Hepatocyte (in vitro differentiated cells): ENCODE results near the gene VPS8. TPM values are rescaled to one million over a fixed set of nuclear protein-coding genes. Genes with fewer than 3 reads are reported as not detected.
A peak's percentile ranks its signal among the peaks of the same experiment; 100 is the strongest.

Experiments
- DNase-seq: peaks from one replicate; pipeline ENCODE4 v3.0.0-alpha.2; 2016; ENCODE audit warnings: low spot score
- H2AFZ ChIP-seq: fragments of 200-600 bp; sonication (generic); 2 replicates; pipeline ENCODE4 v1.6.0; 2016; ENCODE audit warnings: antibody characterized with exemption, mild to moderate bottlenecking
- H3K27ac ChIP-seq: fragments of 200-600 bp; sonication (generic); 2 replicates; pipeline ENCODE4 v1.5.1; 2016; ENCODE audit warnings: mild to moderate bottlenecking
- H3K27me3 ChIP-seq: fragments of 200-600 bp; sonication (generic); 2 replicates; pipeline ENCODE4 v1.6.1; 2016
- H3K36me3 ChIP-seq: fragments of 200-600 bp; sonication (generic); replicated peaks from 2 replicates; pipeline ENCODE4 v1.5.1; 2016; ENCODE audit warnings: low read depth; ENCODE audit not compliant: insufficient read depth
- H3K4me1 ChIP-seq: fragments of 200-600 bp; sonication (generic); 2 replicates; pipeline ENCODE4 v1.5.1; 2016; ENCODE audit warnings: mild to moderate bottlenecking, moderate library complexity; ENCODE audit not compliant: insufficient read depth
- H3K4me2 ChIP-seq: fragments of 200-600 bp; sonication (generic); 2 replicates; pipeline ENCODE4 v1.6.0; 2016
- H3K4me3 ChIP-seq: fragments of 200-600 bp; sonication (generic); 2 replicates; pipeline ENCODE4 v1.5.1; 2016; ENCODE audit warnings: mild to moderate bottlenecking
- H3K79me2 ChIP-seq: fragments of 200-600 bp; sonication (generic); 2 replicates; pipeline ENCODE4 v1.6.0; 2017; ENCODE audit warnings: mild to moderate bottlenecking
- H3K9me2 ChIP-seq: fragments of 200-600 bp; sonication (generic); replicated peaks from 2 replicates; pipeline ENCODE4 v1.6.0; 2017; ENCODE audit warnings: mild to moderate bottlenecking; ENCODE audit not compliant: insufficient read depth
- H3K9me3 ChIP-seq: fragments of 200-600 bp; sonication (generic); 2 replicates; pipeline ENCODE4 v1.5.1; 2016; ENCODE audit warnings: low read depth, mild to moderate bottlenecking
- H4K20me1 ChIP-seq: fragments of 200-600 bp; sonication (generic); 2 replicates; pipeline ENCODE4 v1.6.0; 2016; ENCODE audit warnings: mild to moderate bottlenecking; ENCODE audit not compliant: insufficient read depth, poor library complexity, severe bottlenecking
- EZH2 ChIP-seq: fragments of 200-600 bp; sonication (generic); IDR thresholded peaks from 2 replicates; pipeline ENCODE4 v1.6.1; 2016; ENCODE audit warnings: antibody characterized with exemption, mild to moderate bottlenecking, borderline replicate concordance
- EZH2phosphoT487 ChIP-seq: fragments of 200-600 bp; sonication (generic); IDR thresholded peaks from one replicate; pipeline ENCODE4 v1.6.1; 2018; ENCODE audit warnings: antibody characterized with exemption, mild to moderate bottlenecking, low read depth, moderate library complexity; ENCODE audit not compliant: unreplicated experiment, severe bottlenecking
- WGBS: methylation state at CpG from one replicate; pipeline ENCODE4 v1.1.6; 2016; ENCODE audit warnings: low lambda C conversion rate; ENCODE audit errors: missing lambda C conversion rate; 5-methylcytosine and 5-hydroxymethylcytosine counted together
- polyA plus RNA-seq: library from polyadenylated mRNA; unstranded; fragments of >200 nt; fragmentation: Nextera tagmentation; extraction: Ambion mirVana; gene quantifications from 2 replicates; pipeline ENCODE4 v1.2.1, GENCODE V29; 2016
- total RNA-seq: library from RNA; depleted of rRNA; stranded (reverse); fragments of >200 nt; gene quantifications from 2 replicates; pipeline ENCODE4 v1.2.3, GENCODE V29; 2014
- TF ChIP-seq, protein P1 (sequence below): fragments of 200-600 bp; sonication (generic); IDR thresholded peaks from 2 replicates; pipeline ENCODE4 v1.5.1; 2016; ENCODE audit warnings: antibody characterized with exemption, mild to moderate bottlenecking; ENCODE audit not compliant: poor library complexity

The VPS8 gene
- total and polyA plus RNA-seq, 2 experiments from 2014 or later: 20.5 to 61.9 TPM

DNA sequence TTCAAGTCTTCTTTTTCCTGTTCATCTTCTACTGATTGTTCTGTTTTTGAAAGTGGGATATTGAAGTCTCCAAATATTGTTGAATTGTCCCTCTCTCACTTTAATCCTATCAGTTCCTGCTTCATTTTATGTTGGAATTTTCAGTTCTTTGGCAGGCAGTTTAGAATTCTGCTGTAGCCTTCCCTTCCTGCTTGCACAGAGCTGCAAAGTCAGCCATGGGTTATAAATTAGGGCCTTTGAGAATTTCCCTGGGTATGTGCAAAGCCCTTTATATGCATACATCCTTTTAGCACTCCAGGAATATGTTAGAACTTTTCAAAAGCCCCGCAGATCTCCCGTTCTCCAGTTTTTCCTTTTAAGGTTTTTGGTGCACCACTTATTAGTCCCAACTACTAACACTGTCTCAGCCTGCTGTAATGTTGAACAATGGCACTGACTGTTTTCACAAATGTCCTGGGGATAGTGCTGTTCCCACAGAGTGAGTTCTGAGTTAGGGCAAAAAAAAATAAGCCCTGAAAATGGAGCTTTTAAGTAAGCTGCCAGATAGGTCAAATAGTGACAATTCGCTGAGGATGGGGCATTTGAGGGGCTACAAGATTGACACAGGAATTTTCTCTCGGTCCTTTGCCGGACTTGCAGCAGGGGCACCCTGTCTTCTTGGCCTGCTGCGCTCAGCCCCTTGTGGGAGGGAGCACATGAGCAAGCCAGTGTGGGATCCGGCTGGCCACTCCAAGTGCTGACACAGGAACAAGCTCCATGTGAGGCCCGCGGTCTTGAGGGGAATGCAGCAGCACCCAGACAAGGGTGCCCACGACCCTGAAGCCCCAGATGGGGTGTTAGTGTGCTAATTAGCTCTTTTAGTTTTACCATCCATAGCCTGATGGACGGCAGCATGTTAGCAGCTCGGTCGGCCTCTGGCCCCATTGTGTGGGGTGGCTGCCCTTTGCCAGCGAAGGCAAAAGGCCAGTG is 96.0 kb downstream of the VPS8 start:
- Histone ChIP-seq H2AFZ (no peak overlapping the region), H3K4me1 (peaks cover 14% of the 10 kb centered on the region), H3K9me2 (no peaks in the 10 kb centered on the region), H4K20me1 (no peaks in the 10 kb centered on the region), H3K27ac (no peak overlapping the region), H3K79me2 (no peaks in the 10 kb centered on the region), H3K4me3 (no peak overlapping the region), H3K9me3 (no peaks in the 10 kb centered on the region), H3K27me3 (no peaks in the 10 kb centered on the region), H3K36me3 (no peaks in the 10 kb centered on the region), H3K4me2 (no peak overlapping the region)
- TF ChIP-seq EZH2phosphoT487: no peak
- TF ChIP-seq, protein P1, sequence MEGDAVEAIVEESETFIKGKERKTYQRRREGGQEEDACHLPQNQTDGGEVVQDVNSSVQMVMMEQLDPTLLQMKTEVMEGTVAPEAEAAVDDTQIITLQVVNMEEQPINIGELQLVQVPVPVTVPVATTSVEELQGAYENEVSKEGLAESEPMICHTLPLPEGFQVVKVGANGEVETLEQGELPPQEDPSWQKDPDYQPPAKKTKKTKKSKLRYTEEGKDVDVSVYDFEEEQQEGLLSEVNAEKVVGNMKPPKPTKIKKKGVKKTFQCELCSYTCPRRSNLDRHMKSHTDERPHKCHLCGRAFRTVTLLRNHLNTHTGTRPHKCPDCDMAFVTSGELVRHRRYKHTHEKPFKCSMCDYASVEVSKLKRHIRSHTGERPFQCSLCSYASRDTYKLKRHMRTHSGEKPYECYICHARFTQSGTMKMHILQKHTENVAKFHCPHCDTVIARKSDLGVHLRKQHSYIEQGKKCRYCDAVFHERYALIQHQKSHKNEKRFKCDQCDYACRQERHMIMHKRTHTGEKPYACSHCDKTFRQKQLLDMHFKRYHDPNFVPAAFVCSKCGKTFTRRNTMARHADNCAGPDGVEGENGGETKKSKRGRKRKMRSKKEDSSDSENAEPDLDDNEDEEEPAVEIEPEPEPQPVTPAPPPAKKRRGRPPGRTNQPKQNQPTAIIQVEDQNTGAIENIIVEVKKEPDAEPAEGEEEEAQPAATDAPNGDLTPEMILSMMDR: no peak
- no peak for TF ChIP-seq EZH2
- WGBS: 78% methylated on average over 14 of the region's 14 CpGs
- DNase-seq: no peak

DNA sequence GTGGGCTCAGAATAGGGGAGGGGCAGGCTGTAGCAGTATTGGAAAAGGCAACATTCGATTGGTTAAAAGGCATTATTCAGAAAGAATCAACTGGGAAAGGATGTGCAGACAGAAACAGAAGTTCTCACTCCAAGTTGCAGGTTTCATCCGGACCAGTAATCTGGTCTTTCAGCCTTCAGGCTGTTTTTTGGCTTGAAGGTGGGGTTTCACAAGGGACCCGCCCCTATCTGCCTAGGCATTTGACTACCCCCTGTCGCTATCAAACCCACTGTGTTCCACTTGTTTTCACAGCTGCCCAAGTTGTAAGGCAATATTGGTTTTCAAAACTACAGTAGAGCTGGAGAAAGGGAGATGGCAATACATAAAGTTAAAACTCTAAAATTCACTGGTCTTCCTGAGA is 96.9 kb downstream of the VPS8 start:
- no peaks in the 10 kb centered on the region for H4K20me1 ChIP-seq
- no peaks in the 10 kb centered on the region for H3K36me3 ChIP-seq
- no peaks in the 10 kb centered on the region for H3K9me3 ChIP-seq
- no peak for DNase-seq
- no peak for TF ChIP-seq EZH2
- no peak for TF ChIP-seq EZH2phosphoT487
- TF ChIP-seq, protein P1: no peak
- H2AFZ ChIP-seq: no peak overlapping the region
- H3K4me1 ChIP-seq: peaks cover 14% of the 10 kb centered on the region
- H3K4me3 ChIP-seq: no peak overlapping the region
- 70% methylated on average over 4 of the region's 4 CpGs for WGBS
- no peaks in the 10 kb centered on the region for H3K9me2 ChIP-seq
- no peaks in the 10 kb centered on the region for H3K27me3 ChIP-seq
- no peak overlapping the region for H3K4me2 ChIP-seq
- H3K27ac ChIP-seq: no peak overlapping the region
- no peaks in the 10 kb centered on the region for H3K79me2 ChIP-seq

- no peaks in the 10 kb centered on the region for H3K9me2 ChIP-seq
- H3K9me3 ChIP-seq: no peaks in the 10 kb centered on the region
- peaks cover 14% of the 10 kb centered on the region for H3K4me1 ChIP-seq
- no peaks in the 10 kb centered on the region for H3K27me3 ChIP-seq
- TF ChIP-seq, protein P1: no peak
- TF ChIP-seq EZH2: no peak
- no peak for TF ChIP-seq EZH2phosphoT487
- no peaks in the 10 kb centered on the region for H3K79me2 ChIP-seq
- H3K27ac ChIP-seq: peak overlapping the region; percentile 57
- 85% methylated on average over 6 of the region's 6 CpGs for WGBS
- H3K4me3 ChIP-seq: no peak overlapping the region
- H3K4me2 ChIP-seq: no peak overlapping the region
- no peaks in the 10 kb centered on the region for H3K36me3 ChIP-seq
- H4K20me1 ChIP-seq: no peaks in the 10 kb centered on the region
- H2AFZ ChIP-seq: no peak overlapping the region
- DNase-seq: no peak
Measured at GRCh38 chr3:184910664-184911063, 98.7 kb downstream of the VPS8 start.
